GM21528 (cell line): ENCODE measurements around the gene BLOC1S5.

Experiments
- ATAC-seq: cut with Tn5 transposase; IDR thresholded peaks from one replicate; pipeline ENCODE4 v1.9.1; 2021; ENCODE audit warnings: mild to moderate bottlenecking, moderate library complexity; ENCODE audit not compliant: unreplicated experiment, low FRiP score

BLOC1S5 gene, protein sequence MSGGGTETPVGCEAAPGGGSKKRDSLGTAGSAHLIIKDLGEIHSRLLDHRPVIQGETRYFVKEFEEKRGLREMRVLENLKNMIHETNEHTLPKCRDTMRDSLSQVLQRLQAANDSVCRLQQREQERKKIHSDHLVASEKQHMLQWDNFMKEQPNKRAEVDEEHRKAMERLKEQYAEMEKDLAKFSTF

DNA sequence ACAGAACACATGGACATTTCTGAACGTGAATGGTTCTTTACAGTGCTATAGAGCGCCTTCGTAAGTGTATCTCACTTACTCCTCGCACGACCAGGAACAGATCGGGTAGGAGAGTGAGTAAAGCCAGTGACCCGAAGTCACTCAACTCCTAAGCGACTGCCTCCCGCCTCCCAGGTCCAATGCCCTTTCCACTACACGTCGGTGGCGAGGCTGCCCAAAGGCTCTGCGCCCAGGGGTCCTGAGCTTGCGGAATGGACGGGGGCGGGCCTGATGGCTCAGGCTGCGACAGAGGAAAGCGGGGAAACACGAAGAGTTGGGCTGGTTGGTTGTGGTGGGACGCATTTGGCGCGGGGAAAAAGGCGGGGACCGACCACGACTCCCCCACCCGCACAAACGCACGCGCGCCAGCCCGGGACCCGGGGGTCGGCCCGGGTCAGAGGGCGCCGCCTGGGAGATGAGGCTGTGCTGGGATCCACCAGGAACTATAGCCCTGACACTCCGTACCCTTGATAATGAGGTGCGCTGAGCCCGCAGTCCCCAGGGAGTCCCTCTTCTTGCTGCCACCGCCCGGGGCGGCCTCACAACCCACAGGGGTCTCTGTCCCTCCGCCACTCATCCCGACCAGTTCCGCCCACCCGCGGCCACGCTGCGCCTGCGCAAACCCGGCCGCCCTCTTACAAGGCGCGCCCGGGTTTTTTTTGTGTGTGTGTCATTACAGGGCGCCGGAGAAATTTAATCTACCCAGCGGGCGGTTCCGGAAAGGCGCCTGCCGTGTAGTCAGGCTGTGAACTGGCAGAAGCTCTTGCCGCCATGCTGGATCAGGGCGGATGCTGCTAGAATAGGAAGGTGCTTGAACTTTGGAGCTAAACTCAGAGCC is at the start of gene BLOC1S5:
Gene BLOC1S5 (minus strand): TSS at position 629 of the 877 bp plus-strand sequence. CDS start 13 bp downstream, at position 616.
- ATAC-seq = peak; percentile 93

DNA sequence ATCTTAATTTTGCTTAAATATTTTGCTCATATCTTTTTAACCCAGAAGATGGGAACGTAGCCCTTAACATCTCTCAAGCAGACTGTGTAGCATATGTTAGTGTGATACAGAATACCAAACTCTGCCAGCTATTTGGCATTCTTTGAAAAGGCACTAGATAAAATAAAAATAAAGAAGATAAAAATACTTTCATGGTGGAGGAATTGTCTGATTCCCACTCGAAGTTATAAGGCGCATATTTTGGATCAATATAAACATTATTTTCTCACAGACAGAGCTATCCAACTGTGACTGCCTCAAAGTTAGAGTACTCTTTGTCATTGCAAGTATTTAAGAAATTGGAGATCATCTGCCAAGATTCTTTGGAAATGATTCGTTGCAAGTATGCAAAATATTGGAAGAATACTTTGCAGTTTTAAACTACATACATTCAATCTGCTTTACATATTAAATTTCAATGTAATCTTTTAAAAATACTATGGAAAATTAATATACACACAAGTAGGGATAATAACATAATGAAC is 49.0 kb upstream of the BLOC1S5 start:
- no peak for ATAC-seq

DNA sequence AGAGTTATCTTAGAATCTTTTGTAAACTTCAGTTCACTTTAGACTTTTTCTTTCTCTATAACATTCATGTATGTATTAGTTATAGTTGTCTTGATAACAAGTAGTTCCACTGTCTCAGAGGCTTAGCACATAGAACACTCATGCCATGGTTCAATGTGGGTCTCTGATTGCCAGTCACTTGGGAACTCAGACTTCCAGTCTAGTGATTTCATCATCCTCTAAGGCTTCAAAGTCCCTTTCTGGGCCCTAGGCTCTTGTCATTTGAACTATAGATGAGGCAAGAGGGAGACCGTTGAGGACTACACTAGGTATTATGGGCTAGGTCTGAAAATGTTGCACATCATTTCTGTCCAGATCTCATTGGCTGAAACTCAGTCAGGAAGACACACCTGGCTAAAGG is 46.5 kb upstream of the BLOC1S5 start:
- ATAC-seq = no peak

DNA sequence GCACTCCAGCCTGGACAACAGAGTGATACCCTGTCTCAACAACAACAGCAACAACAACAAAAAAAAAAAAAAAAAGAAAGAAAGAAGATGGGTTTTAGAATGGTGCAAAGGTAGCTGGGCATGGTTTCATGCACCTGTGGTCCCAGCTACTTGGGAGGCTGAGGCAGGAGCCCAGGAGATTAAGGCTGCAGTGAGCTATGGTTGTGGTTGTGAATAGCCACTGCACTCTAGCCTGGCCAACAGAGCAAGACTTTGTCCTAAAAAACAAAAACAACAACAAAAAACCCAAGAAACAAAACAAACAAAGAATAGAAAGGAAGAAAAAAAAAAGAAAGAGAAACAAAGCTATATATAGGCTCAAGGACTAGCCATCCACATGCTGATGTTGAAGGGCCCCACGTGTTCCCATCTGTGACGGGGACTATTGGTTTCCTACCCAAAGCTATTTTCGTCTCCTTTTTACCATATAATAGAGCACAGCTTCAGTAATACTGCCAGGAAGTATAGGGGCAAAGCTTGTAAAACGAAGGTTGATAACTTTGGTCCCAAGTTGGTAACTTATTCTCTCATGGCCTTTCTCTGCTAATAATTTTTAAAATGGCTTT is 46.0 kb upstream of the BLOC1S5 start:
- ATAC-seq = peak; percentile 82

DNA sequence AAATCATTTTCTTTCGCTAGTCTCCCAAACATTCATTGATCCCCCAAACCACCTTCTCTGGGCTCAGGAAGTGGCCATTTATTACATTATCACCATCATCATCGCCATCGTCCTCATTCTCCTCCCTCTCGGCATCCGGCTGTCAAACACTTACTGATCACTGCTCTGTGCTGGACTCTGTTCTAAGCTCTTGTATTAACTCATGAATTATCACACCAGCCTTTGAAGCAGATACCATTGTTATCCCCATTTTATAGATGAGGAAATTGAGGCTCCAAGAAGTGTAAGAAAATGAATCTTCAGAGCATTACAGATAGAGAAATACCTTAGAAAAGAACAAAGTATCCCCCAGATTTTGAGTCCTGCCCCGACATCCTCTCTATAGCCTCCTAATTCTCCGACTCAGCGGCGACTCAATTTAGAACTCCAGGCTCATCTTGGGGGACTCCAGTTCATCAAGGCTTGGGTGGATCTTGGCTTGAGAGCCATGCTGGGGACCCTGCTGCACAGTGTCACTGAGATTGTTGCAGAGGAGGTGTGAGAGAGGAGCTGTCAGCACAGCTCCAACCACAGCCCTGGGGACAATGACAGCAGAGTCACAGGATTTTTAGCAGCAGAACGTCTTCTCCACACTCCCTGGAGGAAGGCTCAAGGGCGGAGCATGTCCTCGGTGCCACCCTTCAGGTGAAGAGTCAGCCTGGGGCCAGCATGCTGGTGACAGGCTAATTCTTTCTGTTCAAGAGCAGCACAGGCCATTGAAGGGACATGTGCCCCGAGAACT is 44.8 kb upstream of the BLOC1S5 start:
- no peak for ATAC-seq

DNA sequence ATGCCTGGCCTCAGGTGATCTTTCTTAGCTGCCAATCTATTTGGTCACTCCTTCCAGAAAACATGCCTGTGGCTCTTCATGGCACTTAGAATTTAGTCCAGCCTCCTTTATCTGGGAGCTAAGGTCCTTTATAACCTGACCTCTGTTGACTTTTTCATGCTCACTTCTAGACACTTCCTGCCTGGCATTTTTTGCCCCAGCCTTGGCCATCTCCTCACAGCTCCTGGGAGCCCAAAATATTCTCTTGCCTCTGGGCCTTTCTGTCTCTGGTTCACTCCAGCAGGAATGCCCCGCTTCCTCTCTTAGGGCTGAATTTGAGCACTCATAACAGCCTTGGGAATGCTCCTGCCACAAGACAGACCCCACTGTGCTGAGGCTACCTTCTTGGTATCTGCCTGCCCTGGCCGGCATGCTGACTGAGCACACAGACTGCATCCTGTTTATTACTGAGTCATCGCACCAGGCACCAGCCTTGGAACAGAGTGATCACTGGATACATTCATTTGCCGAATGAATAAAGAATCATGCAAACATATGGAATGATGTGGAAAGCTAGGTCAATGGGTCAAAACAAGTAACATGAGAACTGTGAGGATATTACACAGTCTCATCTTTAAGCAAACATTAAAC is 44.0 kb upstream of the BLOC1S5 start:
- no peak for ATAC-seq

DNA sequence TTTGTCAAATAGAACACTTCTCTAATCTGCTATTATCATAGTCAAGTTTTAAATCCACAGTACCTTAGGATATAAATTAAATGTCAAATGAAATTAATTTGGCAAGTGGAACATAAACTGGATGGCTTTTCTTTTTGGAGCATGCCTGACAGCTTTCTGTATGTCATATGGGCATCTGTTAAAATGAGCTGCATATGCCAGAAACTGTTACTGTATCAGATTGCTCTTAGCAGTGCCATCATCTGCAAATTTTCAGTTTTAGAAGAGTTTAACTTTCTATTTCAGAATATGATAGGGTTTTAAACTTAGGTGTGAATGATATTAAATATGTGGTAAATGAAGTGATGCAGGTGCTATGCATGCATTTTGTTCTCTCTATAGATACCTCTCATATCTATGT is 41.6 kb upstream of the BLOC1S5 start:
- no peak for ATAC-seq

DNA sequence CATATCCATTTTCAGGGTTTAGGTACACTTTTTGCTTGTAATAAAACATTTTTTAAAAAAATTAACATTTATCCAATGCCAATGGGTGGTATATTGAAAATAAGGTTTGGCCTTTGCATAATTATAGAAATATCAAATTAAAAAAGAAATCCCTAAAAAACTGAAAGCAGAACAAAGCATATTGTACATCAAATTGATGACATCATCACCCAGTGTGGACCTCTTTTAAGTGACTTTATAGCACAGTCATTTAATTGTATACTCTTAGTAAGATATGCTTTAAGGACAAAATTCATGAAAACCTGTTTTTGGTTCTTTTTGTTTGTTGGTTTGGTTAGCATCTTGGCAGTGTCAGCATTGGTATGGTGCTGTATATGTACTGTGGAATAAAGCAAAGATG is 39.5 kb upstream of the BLOC1S5 start:
- ATAC-seq = no peak

DNA sequence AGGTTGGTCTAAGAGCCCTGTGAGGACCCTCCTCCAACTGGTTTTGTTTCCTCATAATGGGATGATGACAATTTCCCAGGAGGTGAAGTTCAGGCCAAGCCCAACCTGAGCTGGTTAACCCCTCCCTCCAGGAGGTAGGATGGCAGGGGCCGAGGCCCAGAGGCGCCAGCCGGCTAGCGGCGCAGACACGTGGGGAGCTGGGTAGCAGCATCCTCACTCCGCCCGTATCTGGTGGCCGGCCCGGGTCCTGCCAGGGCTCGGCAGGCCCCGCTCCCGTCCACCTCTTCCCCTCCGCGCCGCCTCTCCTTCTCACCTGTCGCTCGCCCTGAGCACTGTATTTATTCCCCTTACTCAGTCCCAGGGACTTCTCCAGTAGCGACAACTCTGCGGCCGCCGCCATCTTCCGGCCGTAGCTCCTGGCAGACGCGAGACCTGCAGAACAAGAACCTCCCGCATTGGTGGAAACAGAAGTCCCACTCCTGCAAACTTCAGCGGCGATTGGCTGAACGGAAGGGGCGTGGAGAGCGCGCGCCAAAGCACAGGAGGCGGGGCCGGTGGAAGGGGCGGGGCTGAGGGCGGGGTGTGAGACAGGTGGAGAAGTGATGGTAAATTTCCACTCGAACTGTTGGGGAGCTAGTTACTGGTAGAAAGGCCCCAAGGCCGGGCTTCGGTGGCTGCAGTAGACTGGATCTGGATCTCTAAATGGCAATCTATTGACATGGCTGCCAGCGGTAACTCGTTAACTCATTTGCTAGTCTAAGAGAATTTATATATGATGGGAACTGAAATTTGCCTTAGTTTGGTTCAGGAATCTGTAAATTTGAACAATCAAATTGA is 38.2 kb upstream of the BLOC1S5 start, which contains the start of gene EEF1E1:
Gene EEF1E1 (minus strand): TSS at position 427 of the 837 bp plus-strand sequence. CDS start 27 bp downstream, at position 400.
- peak; percentile 99 for ATAC-seq

DNA sequence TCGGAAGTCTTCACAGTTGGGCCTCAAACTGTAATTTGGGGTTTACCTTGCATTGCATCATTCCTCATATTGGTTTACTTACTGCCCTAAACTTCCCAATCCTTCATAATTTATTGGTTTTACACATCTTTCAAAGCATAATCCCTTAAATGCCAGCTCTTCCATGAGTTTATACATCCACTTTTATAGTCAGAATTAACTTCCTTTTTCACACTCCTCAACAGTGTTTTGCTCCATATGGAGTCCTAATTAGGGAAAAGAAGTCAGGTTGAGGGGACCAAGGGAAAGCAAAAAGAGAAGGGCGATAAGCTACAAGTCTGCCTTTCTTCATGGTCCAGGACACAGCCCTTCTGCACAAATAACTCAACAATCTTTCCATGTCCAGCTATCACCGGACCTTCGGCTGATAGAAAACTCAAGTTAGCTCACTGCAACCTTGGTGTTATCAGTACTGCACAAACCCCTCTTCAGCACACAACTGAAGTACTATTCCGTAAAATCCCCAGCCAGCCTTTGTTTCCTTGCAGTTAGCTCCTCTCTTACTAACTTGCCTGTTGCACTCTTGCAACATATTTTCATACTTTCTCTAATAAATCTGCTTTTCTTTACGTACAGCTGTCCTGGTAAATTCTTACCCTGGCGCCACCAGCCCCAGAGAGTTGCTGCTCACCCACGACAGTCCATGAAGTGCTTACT is 36.1 kb upstream of the BLOC1S5 start:
- ATAC-seq = no peak

DNA sequence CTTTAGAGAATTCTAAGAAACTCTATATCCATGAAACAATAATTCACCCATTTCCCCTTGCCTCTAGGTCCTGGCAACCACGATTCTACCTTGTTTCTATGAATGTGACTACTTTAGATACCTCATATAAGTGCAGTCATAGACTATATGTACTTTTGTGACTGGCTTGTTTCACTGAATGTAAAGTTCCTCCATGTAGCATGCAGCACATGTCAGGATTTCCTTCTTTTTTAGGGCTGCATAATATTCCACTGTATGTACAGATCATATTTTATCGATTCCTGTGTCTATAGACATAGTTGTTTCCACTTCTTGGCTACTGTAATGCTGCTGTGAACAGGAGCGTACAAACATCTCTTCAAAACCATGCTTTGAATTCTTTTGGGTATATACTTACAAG is 26.5 kb upstream of the BLOC1S5 start:
- no peak for ATAC-seq

DNA sequence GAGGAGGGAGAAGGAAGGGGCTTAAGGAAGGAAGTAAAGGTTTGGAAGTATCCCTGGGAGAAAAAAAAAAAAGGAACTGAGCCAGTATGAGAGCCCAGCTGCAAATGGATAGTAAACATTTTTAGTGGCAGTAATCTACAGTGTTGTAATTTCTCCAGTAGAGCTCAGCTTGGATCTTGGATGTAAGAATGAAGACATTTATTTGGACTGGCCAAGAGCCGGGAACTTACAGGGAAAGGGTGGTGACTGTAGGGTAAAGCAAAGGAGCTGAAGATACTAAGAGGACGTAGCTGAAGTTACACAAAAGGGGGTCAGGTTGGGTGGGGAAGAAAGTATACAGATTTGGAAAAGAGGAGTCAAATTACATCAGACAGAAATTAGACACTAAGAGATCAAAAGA is 24.7 kb upstream of the BLOC1S5 start:
- no peak for ATAC-seq

DNA sequence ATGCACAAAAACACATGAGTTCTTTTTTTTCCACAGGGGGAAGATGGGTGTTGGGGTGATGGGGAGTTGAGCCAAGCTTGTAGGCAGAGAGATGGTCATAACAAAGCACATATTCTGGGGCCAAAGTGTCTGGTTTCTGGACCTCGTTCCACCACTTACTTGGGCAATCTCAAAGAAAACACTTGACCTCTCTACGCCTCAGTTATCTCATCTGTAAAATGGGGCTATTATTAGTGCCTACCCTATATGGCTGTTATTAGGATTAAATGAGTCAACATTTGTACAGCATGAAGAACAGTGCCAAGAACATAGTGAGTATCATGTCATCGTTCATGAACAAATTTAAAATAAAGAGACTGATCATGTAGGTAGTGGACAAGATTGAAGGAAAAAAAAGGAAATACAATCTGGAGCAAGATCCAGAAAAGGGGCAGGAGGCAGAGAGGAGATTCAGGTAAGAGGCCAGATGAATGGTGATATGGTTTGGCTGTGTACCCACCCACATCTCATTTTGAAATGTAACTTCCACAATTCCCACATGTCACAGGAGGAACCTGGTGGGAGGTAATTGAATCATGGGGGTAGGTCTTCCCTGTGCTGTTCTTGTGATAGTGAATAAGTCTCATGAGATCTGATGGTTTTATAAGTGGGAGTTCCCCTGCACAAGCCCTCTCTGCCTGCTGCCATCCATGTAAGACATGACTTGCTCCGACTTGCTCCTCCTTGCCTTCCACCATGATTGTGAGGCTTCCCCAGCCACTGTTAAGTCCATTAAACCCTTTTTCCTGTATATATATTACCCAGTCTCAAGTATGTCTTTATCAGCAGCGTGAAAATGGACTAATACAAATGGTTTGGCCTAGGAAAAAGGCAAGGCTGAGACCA is 23.9 kb upstream of the BLOC1S5 start:
- ATAC-seq = no peak

DNA sequence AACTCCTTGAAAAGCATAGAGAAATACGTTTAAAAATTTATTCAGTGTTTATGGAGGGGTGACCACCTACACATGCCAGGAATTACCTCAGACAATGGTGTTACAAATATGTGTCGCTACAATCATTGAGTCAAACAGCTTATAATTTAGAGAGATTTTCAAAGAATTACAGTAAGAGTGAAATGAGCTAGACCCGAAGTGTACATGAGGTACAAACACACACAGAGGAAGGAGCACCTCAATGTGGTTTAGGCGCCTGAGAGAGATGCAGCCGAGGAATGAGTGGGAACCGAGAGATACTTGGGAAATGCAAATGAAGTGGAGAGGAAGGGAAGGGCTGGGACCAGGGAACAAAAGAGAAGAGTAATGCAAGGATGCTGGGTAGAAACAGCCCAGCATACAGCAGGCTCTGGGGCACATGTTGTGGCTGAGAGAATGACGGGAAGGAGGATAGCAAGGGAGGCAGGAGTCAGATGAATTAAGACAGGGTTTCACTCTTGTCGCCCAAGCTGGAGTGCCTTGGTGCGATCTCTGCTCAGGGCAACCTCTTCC is 22.6 kb upstream of the BLOC1S5 start:
- no peak for ATAC-seq

DNA sequence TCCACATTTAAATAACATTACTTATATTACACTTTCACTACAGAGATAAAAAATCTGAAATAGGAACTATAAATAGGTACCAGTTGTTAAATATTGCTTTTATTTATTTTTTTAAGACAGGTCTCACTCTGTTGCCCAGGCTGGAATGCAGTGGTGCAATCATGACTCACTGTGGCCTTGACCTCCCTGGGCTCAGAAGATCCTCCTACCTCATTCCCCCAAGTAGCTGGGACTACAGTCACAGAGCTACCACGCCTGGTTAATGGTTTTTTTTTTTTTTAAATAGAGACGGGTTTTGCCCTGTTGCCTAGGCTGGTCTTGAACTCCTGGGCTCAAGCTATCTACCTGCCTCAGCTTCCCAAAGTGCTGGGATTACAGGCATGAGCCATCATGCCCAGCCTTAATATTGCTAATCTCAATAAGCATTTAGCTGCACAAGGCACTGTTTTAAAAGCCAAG is 20.9 kb upstream of the BLOC1S5 start:
- ATAC-seq = no peak

DNA sequence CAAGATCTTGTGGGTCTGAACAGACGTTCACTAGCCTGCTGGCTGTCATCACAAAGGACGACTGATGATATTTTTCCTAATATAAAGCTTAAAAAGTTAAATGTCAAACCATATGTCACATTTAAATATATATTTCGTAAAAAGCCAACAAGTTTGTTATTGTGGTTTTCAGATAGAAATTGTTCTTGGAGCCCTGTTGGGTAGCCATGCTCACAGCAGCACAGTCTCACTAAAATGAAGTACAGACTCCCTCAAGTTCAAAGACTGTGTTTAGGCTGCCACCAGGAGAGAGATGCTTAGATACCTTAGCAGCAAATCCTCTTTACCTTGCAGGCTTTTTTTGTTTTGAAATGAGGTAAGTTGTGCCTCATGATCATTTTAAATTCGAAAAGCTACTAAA is 20.4 kb upstream of the BLOC1S5 start:
- no peak for ATAC-seq
